HG03175 (cell line): ENCODE measurements around the gene LYRM4.
"Not testable (repeated sequence)": the region's sequence is repeated elsewhere in the genome, so short reads cannot be mapped to it uniquely, and the experiment has no call there.

Source experiments
- ATAC-seq: cut with Tn5 transposase; IDR thresholded peaks from one replicate; pipeline ENCODE4 v1.9.1; 2021; ENCODE audit warnings: mild to moderate bottlenecking, moderate library complexity; ENCODE audit not compliant: unreplicated experiment

LYRM4 gene

DNA sequence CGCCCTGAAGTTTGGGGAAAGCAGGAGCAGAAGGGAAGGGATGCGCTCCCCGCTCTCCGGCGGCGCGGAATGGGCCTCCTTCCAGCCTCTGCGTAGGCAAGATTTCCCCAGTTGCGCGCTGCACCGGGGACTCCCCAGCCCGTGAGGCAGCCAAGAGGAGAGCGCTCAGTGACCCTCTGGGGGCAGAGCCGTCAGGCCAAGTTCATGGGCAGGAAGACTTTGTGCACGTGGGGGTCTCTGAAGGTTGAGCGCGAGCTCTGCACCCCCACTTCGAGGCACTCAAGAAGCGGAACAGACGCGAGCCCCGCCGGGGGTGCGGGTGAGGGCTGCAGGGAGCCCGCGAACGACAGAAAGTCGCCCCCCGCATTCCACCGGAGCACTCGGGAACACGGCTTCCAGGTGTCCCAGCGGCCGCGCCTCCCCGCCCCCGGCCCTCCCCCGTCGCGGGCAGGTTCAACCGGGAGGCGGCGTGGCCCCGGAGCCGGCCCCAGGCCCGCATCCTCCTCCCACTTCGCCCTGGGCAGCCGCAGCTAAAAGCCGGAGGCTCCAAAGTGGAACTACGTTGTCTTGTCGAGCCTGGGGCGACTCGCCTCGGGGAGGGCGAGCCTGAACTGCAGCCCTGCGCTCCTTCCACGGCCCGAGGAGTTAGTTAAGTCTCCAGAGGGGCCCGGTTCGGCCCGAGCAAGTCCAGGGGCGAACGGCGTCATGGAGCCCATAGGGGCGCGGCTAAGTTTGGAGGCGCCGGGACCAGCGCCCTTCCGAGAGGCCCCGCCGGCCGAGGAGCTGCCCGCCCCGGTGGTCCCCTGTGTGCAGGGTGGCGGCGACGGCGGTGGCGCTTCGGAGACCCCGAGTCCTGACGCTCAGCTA, 175.7 kb downstream of the LYRM4 start, which contains the start of gene PPP1R3G:
PPP1R3G (plus strand) TSS at position 561 of the 867 bp plus-strand sequence; CDS start at position 706, 145 bp downstream.
- peak; percentile 55 for ATAC-seq

- ATAC-seq, result no peak
These were observed 176.4 kb downstream of the LYRM4 start for GRCh38 chr6:5084360-5084780.

GRCh38 chr6:5083813-5084359, 176.9 kb downstream of the LYRM4 start:
- ATAC-seq, result no peak

- no peak for ATAC-seq
These were observed 177.5 kb downstream of the LYRM4 start for GRCh38 chr6:5083307-5083583.

GRCh38 chr6:5082487-5083306, 178.1 kb downstream of the LYRM4 start:
- no peak for ATAC-seq

GRCh38 chr6:5081955-5082354, 178.8 kb downstream of the LYRM4 start:
- ATAC-seq, result no peak

DNA sequence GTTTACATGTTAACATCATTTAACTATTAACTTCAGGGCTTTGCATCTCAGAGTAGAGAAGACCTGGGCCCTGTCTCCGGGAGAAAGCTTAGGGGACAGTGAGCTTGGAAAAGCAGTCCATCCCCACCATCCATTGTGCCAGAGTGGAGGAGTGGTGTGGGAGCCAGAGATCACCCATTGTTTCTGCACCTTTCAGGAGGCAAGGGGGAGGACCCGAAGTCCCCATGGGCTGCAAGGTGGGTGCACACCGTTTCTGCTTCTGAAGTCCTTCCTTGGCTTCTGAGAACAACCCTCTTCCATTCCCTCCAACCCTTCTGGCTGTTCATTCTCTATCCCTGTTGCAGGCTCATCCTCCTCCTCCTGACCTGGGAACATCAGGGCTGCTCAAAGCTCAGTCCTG, 179.6 kb downstream of the LYRM4 start:
- no peak for ATAC-seq

- ATAC-seq, result no peak
These were observed 180.2 kb downstream of the LYRM4 start for GRCh38 chr6:5080574-5080973.

GRCh38 chr6:5079692-5080091, 181.1 kb downstream of the LYRM4 start:
- ATAC-seq, result no peak

DNA sequence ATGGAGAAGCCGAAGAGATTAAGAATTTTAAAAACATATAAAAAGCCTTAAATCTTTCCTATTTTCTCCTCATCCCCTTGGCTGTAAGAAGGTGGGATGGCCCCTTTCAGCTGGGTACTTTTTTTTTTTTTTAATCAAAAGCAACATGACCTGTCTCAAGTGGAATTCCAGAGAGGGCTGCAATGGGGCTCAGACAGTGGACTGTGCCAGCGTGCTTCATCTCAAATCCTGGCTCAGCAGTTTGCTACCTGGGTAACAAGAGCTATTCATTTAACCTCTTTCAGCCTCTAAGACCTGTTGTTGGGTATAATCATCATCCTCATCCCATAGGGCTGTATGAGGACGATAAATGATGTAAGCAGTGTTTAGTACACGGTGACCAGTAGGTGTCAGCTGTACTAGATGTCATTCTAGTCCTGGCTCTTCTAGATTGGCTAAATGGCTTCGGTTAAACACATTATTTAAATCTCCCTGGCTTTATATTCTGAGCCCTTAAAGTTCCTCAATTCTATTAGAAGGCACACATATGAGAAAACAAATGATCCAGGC, 182.6 kb downstream of the LYRM4 start:
- ATAC-seq, result peak; percentile 75

DNA sequence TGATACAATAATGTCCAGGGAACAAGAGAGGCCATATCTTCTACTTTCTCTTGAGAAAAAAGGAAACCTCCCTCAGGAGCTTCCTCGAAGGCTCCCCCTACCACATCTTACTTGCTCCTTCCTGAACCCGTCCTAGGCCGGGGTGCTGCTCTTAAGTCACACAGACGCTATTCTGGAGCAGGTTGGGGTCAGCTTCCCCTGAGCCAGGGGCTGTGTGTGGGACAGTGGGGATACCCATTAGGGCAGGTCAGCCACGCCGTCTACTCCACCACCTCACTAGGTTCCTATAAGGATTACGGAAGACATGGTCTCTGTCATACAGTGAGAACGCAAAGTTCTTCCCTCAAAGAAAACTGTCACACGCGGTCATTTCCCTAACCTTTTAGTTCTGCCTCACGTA, 183.8 kb downstream of the LYRM4 start:
- no peak for ATAC-seq

DNA sequence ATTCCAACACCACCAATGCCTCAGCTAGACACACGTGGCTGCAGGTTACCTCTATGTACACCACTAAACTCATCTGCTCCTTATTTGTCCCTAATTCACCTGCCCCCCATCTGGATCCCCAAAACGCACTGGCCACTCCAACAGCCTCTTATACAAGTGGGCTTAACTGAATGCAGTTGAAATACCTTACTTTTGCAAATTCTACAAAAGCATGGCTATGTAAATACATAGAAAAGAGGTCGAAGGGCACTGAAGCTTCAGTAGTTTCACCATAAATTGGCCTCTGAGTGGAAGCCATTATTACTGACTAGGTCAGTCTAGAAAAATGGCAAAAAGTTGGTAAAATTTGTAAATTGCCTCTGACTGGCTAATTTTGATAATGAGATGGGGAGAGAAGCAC, 186.8 kb downstream of the LYRM4 start:
- ATAC-seq, result no peak

DNA sequence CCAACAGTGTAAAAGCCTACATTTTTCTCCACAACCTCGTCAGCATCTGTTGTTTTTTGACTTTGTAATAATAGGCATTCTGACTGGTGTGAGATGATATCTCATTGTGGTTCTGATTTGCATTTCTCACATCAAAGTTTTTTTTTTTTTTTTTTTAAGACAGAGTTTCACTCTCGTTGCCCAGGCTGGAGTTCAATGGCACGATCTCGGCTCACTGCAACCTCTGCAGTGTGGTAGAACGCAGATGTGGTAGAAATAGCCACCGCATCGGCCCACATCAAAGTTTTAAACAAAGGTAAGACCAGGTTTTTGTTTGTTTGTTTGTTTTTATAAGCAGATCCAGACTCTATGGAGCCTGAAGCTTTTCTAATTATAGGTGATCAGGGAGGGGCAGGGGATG, 188.3 kb downstream of the LYRM4 start:
- no peak for ATAC-seq

DNA sequence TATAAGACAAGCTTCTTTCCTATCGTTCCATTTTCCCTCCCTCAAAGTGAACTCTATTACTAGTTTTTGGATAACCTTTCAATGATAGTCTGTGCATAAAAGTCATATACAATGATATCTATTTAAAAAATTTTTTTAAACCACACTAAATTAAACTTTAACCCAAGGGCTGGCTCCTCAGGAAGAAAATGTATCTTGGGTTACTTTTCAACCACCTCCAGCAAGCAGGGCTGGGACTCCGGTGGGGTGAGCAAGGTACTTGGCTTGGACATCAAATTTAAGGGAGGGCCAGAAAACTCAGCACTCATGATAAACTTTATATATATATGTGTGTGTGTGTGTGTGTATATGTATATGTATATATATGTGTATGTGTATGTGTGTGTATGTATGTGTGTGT, 189.5 kb downstream of the LYRM4 start:
- no peak for ATAC-seq

DNA sequence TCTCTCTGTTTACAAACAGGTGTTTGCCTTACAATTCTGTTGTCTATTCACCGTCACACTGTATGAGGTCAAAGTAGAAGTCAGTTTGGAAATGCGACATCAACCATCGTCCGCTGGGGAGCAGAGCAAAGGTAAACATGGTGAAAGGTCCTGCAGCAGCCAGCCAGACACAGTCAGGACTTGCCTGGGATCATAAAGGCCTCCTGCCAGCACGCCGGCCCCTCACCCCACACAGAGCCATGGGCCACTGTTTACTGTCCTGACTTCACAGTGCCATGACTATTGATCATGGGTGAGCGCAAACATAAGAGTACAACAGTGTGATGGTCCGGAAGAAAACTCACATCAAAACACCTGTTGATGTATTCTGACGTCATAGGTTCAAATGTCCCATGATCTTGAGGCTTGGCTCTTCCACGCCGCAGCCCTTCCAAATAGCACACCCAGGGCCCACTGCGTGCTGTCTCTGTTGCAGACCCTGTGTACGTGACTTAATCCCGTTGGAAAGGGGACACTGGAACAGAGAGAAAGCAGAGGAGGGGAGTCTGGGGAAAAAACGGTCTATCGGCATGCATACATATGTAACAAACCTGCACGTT, 192.5 kb downstream of the LYRM4 start:
- ATAC-seq, result no peak

DNA sequence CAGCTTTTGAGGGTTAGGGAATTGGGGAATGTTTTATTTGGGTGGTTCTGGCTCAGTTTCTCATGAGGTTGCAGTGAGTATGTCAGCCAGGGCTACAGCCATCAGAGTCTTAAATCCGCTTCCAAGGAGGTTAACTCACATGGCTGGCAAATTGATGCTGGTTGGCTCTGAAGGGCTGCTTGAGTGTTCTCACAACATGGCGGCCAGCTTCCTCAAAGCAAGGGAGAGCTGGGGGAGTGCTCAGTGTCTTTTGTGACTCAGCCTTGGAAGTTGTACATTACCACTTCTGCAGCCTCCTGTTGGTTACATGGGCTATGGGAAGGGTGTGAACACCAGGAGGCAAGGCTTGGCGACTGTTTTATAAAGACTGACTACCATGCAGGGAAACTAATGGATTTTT, 193.4 kb downstream of the LYRM4 start:
- ATAC-seq, result no peak

DNA sequence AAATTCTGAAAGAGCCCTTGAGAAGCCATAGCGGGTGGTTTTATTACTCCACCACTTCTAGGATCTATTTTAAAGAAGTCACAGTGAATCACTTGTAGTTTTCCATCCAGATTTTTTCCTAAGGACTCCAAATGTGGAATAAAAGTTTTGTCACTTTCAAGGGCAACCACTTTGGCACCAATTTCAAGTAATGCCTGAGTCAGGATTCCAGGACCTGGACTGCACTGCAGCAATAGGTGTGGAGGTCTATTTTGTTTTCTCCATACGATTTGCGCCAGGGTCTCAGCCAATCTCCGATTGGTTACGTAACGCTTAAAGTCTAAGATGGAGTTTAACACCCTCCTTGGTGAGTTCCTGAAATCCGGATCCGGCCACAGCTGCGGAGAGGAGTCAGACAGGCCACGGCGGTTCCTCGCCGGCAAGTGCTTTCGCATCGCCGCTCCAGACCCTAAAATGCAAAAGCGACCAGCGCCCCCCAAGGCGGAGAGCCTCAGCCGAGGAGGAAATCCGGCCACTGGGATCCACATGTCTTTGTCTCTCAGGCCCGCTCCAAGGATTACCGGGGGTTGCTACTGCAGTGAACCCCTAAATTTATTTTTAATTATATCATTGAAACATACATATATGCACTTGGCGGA, 194.2 kb downstream of the LYRM4 start:
- no peak for ATAC-seq

DNA sequence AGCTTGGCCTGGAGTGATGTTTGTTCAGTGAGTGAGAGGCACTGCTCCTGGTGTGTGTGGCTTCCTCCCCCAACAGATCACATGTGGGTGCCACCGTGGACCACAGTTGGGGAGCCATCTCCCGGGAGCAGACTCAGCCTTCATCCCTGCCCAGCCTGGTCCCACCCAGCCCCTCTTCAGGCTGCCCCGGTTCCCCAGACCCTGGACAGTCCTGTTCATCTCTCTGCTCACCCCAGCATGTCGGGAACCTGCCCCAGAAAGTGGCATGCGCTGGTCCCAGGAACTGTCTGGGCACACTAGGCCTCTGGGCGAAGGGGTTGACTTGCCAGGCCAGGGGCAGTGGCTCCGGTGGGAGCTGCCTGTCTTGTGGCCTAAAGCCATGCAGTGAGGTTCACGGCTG, 197.1 kb downstream of the LYRM4 start:
- no peak for ATAC-seq

- ATAC-seq, result no peak
These were observed 199.6 kb downstream of the LYRM4 start for GRCh38 chr6:5061152-5061551.

- not testable (repeated sequence) for ATAC-seq
These were observed 200.3 kb downstream of the LYRM4 start for GRCh38 chr6:5060439-5060838.
